Mucosa of rectum (tissue), 2 donors: ENCODE data around the gene POU2AF3.

Experiments used
- H3K27ac ChIP-seq, 2 donors: one replicate each; pipeline ENCODE4 v1.7.0; 2013; ENCODE audit warnings: inconsistent platforms in 2 of 2, low read depth in 2 of 2, low read length in 2 of 2
- H3K27me3 ChIP-seq, 2 donors: one replicate each; pipeline ENCODE4 v1.7.0; 2013; ENCODE audit warnings: low read length in 2 of 2; ENCODE audit not compliant: control insufficient read depth in 2 of 2, insufficient read depth in 2 of 2
- H3K36me3 ChIP-seq, 2 donors: one replicate each; pipeline ENCODE4 v1.7.0; 2013; ENCODE audit warnings: low read length in 2 of 2; ENCODE audit not compliant: control insufficient read depth in 2 of 2, insufficient read depth in 2 of 2
- H3K4me1 ChIP-seq, 2 donors: one replicate each; pipeline ENCODE4 v1.7.0; 2013; ENCODE audit warnings: low read length in 2 of 2, mild to moderate bottlenecking in 1 of 2; ENCODE audit not compliant: control insufficient read depth in 2 of 2, insufficient read depth in 2 of 2
- H3K4me3 ChIP-seq, 2 donors: one replicate each; pipeline ENCODE4 v1.7.0; 2013; ENCODE audit warnings: low read length in 2 of 2
- H3K9ac ChIP-seq, 2 donors: one replicate each; pipeline ENCODE4 v1.7.0; 2013; ENCODE audit warnings: low read length in 2 of 2, low read depth in 1 of 2, mild to moderate bottlenecking in 1 of 2
- H3K9me3 ChIP-seq, 2 donors: one replicate each; pipeline ENCODE4 v1.7.0; 2013; ENCODE audit warnings: low read length in 2 of 2; ENCODE audit not compliant: control insufficient read depth in 2 of 2
- donor health status: healthy.
- donor health status: Normal muscosa, but diverticular disease.

The POU2AF3 gene

GRCh38 chr11:111336062-111336461 is 37.7 kb downstream of the POU2AF3 start:
- Histone ChIP-seq H3K27me3 (no peaks in the 10 kb centered on the region), H3K27ac (no peak overlapping the region), H3K4me3 (no peak overlapping the region), H3K9ac (no peak overlapping the region), H3K4me1 (peaks cover 19% of the 10 kb centered on the region in 2 donors), H3K36me3 (no peaks in the 10 kb centered on the region), H3K9me3 (no peaks in the 10 kb centered on the region)

- Histone ChIP-seq H3K36me3 (no peaks in the 10 kb centered on the region), H3K4me1 (peaks cover 19% of the 10 kb centered on the region in 2 donors), H3K9me3 (no peaks in the 10 kb centered on the region), H3K27me3 (no peaks in the 10 kb centered on the region), H3K4me3 (no peak overlapping the region), H3K9ac (no peak overlapping the region), H3K27ac (no peak overlapping the region)
These were observed 38.4 kb downstream of the POU2AF3 start for GRCh38 chr11:111336582-111337256.

DNA sequence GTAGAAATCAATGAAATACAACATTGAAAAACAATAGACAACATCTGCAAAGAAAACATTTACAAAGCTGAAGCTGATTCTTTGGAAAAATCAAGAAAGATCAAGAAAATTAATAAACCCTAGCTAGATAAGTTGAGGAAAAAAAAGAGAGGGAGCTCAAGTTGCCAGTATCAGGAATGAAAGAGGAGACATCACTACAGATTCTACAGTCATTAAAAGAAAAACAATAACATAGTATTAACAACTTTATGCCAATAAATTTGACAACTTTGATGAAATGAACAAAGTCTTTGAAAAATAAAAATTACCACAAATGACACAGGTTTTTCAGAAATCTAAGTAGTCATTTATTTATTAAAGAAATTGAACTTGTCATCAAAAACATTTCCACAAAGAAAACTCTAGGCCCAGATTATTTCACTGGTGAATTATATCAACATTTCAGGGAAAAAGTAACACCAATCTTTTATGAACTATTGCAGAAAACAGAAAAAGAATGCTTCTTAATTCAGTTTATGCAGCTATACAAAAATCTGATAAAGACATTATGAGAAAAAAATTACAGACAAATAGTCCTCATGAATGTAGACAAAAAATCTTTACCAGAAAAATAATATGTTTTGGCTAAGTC is 41.5 kb downstream of the POU2AF3 start:
- Histone ChIP-seq H3K36me3 (no peaks in the 10 kb centered on the region), H3K9me3 (no peaks in the 10 kb centered on the region), H3K4me1 (peaks cover 10 to 14% of the 10 kb centered on the region in 2 donors), H3K9ac (no peak overlapping the region), H3K27me3 (no peaks in the 10 kb centered on the region), H3K27ac (no peak overlapping the region), H3K4me3 (no peak overlapping the region)

GRCh38 chr11:111342329-111342728 is 44.0 kb downstream of the POU2AF3 start:
- Histone ChIP-seq H3K27me3 (no peaks in the 10 kb centered on the region), H3K9ac (no peak overlapping the region), H3K4me1 (no peaks in the 10 kb centered on the region), H3K36me3 (no peaks in the 10 kb centered on the region), H3K9me3 (no peaks in the 10 kb centered on the region), H3K27ac (no peak overlapping the region), H3K4me3 (no peak overlapping the region)

DNA sequence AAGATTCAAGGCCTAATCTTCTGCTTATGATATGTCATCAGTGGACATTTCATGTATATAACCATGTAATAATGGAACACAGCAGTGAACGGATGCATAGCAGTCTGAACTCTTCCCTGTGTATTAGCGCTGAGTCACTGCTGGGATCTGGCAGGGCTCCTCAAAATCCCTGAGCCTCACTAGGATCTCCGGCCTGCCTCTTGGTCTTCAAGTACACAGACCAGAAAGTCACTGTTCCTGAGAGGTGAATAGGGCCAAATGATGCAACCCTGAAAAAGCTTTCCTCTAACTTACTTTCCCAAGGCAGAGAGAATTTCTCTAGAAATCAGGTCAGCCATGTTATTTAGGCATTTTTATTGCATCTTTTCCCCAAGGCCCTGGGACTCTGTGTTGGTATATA is 45.7 kb downstream of the POU2AF3 start:
- H3K27me3 ChIP-seq: no peaks in the 10 kb centered on the region
- no peaks in the 10 kb centered on the region for H3K36me3 ChIP-seq
- no peaks in the 10 kb centered on the region for H3K9me3 ChIP-seq
- no peak overlapping the region for H3K4me3 ChIP-seq
- H3K9ac ChIP-seq: no peak overlapping the region
- H3K4me1 ChIP-seq: no peaks in the 10 kb centered on the region
- no peak overlapping the region for H3K27ac ChIP-seq

- Histone ChIP-seq H3K36me3 (no peaks in the 10 kb centered on the region), H3K27ac (no peak overlapping the region), H3K4me1 (no peaks in the 10 kb centered on the region), H3K9ac (no peak overlapping the region), H3K9me3 (no peaks in the 10 kb centered on the region), H3K27me3 (no peaks in the 10 kb centered on the region), H3K4me3 (no peak overlapping the region)
These were observed 48.8 kb downstream of the POU2AF3 start for GRCh38 chr11:111347002-111347722.

DNA sequence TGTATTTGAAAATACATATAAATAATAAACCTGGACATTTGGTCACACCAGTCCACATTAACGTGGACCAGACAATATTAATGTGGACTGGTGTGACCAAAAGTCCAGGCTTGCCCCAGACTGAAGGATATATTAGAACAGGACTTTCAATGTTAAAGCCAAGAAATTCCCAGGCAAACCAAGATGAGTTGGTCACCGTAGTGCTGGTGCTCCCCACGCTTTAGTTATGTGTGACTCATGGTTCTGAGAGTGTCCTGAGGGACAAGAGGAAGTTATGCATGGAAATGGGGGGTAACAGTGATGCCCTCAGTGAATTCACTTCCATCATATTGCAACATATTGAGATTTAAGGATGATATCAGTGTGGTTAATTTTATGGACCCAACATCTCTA is 49.4 kb downstream of the POU2AF3 start:
- Histone ChIP-seq H3K36me3 (no peaks in the 10 kb centered on the region), H3K27me3 (no peaks in the 10 kb centered on the region), H3K9me3 (no peaks in the 10 kb centered on the region), H3K4me3 (no peak overlapping the region), H3K9ac (no peak overlapping the region), H3K27ac (no peak overlapping the region), H3K4me1 (no peaks in the 10 kb centered on the region)

DNA sequence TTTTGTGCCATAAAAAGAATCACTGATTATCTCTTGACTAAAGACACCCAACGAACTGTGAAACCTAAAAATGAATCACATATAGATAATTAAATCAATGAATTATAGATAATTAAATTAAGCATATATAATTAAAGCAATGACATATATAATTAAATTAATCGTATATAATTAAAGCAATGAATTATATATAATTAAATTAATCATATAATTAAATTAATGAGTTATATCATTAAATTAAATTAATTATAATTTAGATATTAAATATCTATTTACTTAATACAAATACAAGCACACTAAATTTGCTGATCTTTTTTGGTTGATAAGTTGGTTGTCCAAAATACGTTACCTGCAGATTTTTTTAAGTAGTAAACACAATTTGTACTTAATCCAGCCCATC is 49.8 kb downstream of the POU2AF3 start:
- peaks cover 0 to 3% of the 10 kb centered on the region in 2 donors for H3K4me1 ChIP-seq
- H3K9ac ChIP-seq: no peak overlapping the region
- no peak overlapping the region for H3K4me3 ChIP-seq
- no peaks in the 10 kb centered on the region for H3K27me3 ChIP-seq
- no peaks in the 10 kb centered on the region for H3K9me3 ChIP-seq
- no peak overlapping the region for H3K27ac ChIP-seq
- no peaks in the 10 kb centered on the region for H3K36me3 ChIP-seq

DNA sequence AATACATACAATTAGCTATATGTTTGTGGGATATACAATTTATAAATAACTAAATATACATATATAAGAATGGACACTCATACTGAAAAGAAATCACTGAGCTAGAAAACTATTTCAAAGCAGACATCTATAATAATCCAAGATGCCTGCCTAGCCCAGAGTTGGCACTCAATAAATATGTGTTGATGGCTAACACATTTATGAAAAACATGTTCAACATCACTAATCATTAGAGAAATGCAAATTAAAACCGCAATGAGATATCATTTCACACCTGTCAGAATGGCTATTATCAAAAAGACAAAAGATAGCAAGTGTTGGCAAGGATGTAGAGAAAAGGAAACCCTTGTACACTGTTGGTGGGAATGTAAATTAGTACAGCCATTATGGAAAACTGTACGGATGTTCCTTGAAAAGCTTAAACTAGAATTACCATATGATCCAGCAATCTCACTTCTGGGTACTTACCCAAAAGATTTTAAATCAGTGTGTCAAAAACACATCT is 50.9 kb downstream of the POU2AF3 start:
- Histone ChIP-seq H3K9me3 (no peaks in the 10 kb centered on the region), H3K4me1 (peaks cover 5 to 12% of the 10 kb centered on the region in 2 donors), H3K4me3 (no peak overlapping the region), H3K27me3 (no peaks in the 10 kb centered on the region), H3K36me3 (no peaks in the 10 kb centered on the region), H3K9ac (no peak overlapping the region), H3K27ac (no peak overlapping the region)

GRCh38 chr11:111350811-111351210 is 52.5 kb downstream of the POU2AF3 start:
- no peaks in the 10 kb centered on the region for H3K9me3 ChIP-seq
- no peak overlapping the region for H3K27ac ChIP-seq
- peaks cover 5 to 12% of the 10 kb centered on the region in 2 donors for H3K4me1 ChIP-seq
- no peak overlapping the region for H3K4me3 ChIP-seq
- no peaks in the 10 kb centered on the region for H3K27me3 ChIP-seq
- no peak overlapping the region for H3K9ac ChIP-seq
- peaks cover 0 to 3% of the 10 kb centered on the region in 2 donors for H3K36me3 ChIP-seq
